Activated CD4-positive, CD25-positive, alpha-beta regulatory T cell treated with anti-CD3 and anti-CD28 coated beads, Interleukin-2, amount 50 U/mL, for 24 hours (primary cell): Measurements from ENCODE around the gene PPIH.
"Not testable (repeated sequence)": the region's sequence is repeated elsewhere in the genome, so short reads cannot be mapped to it uniquely, and the experiment has no call there.

Experiments
- ATAC-seq, 2 donors: fragments of 150-1000 bp; cut with Tn5 transposase; one replicate each; pipeline ENCODE4 v1.10.0; 2021; ENCODE audit warnings: mild to moderate bottlenecking in 1 of 2, moderate library complexity in 1 of 2

The PPIH gene

GRCh38 chr1:42682739-42683531 is 24.7 kb downstream of the PPIH start:
- peak; percentile 24 to 26 for ATAC-seq

- ATAC-seq, result no peak
Observed at GRCh38 chr1:42684139-42684538, 25.9 kb downstream of the PPIH start.

- no peak for ATAC-seq
Observed at GRCh38 chr1:42686418-42686817, 28.2 kb downstream of the PPIH start.

GRCh38 chr1:42689912-42690311 is 31.7 kb downstream of the PPIH start:
- ATAC-seq, result no peak

GRCh38 chr1:42690477-42691156 is 32.4 kb downstream of the PPIH start:
- ATAC-seq, result peak; percentile 80 to 86

- ATAC-seq, result no peak
Observed at GRCh38 chr1:42691157-42691498, 32.9 kb downstream of the PPIH start.

GRCh38 chr1:42692461-42692860 is 34.2 kb downstream of the PPIH start:
- no peak for ATAC-seq

GRCh38 chr1:42692911-42693310 is 34.7 kb downstream of the PPIH start:
- ATAC-seq, result no peak

- no peak for ATAC-seq
Observed at GRCh38 chr1:42698081-42698813, 40.0 kb downstream of the PPIH start.

GRCh38 chr1:42700006-42700405 is 41.8 kb downstream of the PPIH start:
- no peak for ATAC-seq

GRCh38 chr1:42703888-42704464 is 45.8 kb downstream of the PPIH start:
- no peak for ATAC-seq

GRCh38 chr1:42712808-42713207 is 54.6 kb downstream of the PPIH start:
- not testable (repeated sequence) for ATAC-seq

- no peak for ATAC-seq
Observed at GRCh38 chr1:42713293-42713692, 55.1 kb downstream of the PPIH start.

- ATAC-seq, result not testable (repeated sequence)
Observed at GRCh38 chr1:42714441-42714840, 56.2 kb downstream of the PPIH start.

- ATAC-seq, result no peak
Observed at GRCh38 chr1:42720868-42721267, 62.6 kb downstream of the PPIH start.

- no peak for ATAC-seq
Observed at GRCh38 chr1:42721926-42722325, 63.7 kb downstream of the PPIH start.

GRCh38 chr1:42722403-42722802 is 64.2 kb downstream of the PPIH start:
- ATAC-seq, result not testable (repeated sequence)

- ATAC-seq, result no peak
Observed at GRCh38 chr1:42723511-42723910, 65.3 kb downstream of the PPIH start.

- ATAC-seq, result not testable (repeated sequence)
Observed at GRCh38 chr1:42725820-42726219, 67.6 kb downstream of the PPIH start.
